ENCODE measurements around the gene RBM20.

The RBM20 gene

DNA sequence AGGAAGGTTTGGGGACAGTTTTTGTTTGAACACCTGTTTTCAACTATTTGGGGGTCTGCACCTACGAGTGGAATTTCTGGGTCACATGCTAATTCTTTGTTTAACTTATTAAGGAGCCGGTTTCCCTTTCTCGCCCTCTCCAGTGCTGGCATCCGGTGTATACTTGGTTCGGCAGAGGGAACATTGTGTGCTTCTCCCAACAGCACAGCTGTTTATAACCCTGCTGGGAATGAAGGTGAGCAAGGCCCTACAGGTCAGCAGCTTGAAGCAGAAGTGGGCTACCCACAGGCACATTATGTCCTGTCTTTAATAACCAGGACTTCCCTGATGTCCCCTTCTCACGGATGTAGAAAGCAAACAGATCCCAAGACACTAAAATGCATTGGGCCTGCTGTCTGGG lies 140.1 kb downstream of the RBM20 start:
- DNase-seq (ENCODE audit: low spot score) = no peak

DNA sequence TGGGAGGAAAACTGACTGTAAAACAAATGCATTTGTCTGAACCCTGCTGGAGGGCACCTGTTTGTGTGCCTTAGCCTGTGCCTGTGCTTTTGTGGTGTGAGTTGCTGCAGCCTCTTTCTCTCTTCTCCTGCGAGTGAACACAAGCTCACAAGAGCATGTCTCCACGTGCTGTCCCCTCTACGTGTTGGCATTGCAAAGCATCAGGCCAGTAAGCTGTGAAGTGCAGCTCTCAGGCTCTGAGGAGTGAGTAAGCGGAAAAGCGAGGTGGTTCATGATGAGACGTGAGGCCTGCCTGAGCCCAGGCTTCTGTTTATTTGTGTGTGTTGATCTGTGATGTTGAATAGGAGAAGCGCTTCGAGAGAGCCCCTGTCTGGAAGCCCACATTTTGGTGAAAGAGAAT lies 142.0 kb downstream of the RBM20 start:
- no peak for DNase-seq (ENCODE audit: low spot score)

DNA sequence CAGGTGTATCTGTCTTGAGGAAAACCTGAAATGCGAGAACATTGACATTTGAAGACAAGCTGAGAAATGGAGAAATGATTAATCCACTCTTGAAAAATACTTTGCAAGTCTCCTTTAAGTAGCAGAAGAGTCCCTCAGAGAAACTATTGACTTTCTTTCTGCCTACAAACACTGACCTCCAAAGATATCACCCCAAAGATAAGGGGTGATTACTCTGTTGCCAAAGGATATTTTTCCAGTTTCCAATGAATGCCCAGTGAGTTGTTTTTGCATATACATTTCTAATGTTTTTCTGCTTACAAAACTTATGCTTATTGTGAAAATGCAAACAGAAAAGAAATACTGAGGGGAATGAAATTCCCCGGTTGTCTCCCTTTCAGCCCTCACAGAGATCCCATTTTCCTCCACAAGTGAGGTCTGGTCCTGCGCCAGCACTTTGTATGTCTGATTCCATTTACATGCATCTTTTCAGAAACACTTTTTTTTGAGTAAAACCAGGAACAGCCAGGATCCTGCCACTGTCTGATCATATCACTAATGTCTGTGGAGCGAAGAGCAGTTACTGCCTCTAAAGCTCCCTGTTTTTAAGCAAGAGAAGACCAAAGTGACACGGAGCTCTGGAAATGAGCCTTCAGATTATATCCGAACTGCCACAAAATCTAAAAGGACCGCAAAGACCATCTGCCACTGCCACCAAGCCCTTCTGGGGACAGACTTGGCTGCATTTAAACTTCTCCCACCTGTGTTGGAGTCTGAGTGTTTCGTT lies 144.7 kb downstream of the RBM20 start:
- DNase-seq (ENCODE audit: low spot score) = peak; percentile 99

DNA sequence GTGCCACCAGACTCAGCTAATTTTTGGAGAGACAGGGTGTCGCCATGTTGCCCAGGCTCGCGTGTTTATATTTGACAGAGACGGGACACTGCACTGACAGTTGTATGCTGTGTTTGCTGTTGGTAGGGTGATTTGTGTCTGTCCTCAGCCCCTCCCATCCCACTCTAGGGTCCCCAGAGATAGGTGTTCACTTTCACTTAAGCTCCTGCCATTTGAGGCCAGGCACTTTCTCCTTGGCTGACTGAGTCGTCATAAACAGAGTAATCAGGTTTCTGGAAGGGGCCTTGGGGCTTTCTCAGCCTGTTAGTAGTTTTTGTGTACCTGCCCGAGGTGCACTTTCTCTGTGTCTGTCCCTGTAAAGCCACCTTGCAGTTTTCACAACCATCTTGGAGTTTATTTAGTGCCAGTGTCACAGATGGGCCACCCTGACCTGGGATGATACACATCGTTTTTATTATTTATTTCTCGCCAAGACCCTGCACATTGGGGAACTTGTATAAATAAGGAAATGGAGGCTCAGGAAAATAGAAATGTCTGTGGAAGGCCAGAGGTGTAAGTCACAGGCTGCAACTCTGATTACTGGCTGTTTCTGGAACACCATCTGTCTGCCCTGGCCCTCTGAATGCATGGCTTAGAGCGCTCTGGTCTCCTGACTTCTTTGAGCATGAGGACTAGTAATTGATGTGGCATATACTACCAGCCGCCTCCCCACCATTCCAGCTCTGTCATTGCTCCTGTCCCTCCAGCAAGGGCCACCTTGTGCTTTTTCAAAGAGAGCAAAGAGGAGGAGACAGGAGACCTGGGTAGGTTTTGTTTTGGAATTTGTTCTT lies 145.7 kb downstream of the RBM20 start:
- DNase-seq (ENCODE audit: low spot score) = peak; percentile 95

DNA sequence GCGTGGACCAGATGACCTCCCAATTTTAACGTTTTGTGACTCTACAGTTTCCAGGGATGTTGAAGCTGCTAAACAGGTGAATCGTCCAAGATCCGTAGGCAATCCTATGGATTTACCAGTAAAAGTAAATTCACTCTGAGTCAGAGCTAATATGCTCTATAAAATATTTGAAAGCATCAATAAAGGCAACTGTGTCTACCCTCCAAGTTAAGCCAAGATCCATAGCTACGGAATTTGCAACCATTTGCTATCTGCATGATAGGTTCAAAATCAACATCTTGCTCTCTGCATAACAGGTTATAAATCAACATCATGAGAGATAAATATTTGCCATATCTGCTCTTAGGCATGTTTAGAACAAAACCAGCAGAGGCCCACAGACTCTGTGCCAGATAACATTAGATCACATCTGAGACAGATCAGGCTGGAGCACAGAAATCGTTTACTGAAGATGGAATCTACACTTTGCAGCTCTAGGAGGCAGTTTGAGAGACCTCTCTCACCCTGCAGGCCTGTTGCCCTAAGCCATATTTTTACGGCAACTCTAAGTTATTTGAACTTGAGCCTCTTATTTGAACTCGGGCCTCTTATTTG lies 146.9 kb downstream of the RBM20 start:
- DNase-seq (ENCODE audit: low spot score) = peak; percentile 84

DNA sequence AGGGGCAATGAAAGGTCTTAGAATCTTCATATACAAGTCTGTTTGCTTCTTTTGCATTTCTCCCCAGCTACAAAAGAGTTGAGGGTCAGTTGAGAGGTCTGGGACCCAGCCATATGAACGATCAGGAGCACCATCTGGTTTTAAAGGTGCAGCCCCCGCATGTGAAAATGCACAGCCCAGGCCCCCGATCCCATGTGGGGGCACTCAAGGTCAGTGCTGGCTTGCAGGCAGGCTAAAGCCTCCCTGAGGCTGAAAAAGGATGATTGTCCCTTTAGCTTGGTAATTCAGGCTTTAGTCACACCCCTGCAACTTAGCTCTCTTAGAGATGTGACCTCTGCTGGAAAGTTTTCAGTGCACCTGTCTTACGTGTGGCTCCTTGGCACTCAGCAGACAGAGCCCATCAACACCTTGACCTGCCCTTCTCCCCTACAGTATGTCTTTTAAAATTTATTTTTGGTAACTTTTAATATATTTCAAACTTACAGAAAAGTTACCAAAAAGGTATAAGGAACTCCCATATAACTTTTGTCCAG lies 147.5 kb downstream of the RBM20 start:
- peak; percentile 62 for DNase-seq (ENCODE audit: low spot score)

DNA sequence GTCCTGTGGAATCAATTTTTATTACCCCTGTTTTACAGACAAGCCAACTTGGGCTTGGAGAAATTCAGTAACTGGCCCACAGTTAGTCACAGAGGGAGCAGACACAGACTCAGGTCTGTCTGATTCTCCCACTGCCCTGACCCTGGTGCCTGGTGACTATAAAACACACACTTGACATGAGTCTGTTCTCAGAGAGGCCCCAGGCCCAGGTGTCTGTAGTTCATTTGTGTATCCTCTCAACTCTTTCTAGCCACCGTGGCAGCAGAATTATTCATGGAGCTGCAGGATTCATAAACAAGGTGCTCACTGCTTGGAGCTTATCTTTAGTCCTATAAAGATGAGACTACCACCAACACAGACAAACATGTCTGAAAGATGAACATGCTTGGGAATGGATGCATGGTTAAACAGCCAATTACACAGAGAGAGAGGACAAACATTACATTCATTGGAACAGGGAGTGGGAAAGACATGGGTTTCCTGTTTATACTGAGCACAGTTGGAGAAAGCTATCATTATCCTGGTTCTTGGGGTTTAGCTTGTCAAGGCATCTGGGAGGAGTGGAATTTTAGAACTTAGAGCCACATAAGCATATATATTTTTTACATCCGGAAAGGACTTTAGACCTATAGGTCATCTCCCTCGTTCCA lies 148.5 kb downstream of the RBM20 start:
- peak; percentile 73 for DNase-seq (ENCODE audit: low spot score)

DNA sequence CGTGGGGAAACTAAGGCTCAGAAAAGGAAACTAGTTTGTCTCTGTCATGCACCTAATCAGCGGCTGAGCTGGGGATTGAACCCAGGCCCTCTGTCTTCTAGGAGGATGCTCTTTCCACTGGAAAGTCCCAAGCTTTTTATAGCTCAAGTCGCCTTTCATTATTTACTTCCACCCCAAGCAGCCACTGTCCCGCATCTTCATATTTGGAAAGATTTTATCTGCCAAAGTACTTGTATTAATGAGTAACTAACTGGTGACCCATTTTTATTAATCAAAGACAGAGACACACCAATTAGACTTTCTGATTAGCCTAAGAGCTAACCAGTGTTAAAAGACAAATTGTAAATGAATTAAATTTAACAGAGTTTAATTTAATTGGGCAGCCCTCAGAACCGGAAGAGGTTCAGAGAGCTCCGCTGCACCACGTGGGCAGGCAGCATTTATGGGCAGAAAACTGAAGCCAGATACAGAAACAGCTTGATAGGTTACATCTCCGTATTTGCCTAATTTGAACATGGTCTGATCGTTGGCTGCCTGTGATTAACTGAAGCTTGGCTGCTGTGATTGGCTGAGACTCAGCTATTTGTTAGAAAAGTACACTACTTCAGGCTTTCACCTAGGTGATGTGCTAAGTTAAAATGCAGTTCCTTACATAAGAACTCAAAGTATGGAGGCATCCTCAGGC lies 149.1 kb downstream of the RBM20 start:
- DNase-seq (ENCODE audit: low spot score) = peak; percentile 54

DNA sequence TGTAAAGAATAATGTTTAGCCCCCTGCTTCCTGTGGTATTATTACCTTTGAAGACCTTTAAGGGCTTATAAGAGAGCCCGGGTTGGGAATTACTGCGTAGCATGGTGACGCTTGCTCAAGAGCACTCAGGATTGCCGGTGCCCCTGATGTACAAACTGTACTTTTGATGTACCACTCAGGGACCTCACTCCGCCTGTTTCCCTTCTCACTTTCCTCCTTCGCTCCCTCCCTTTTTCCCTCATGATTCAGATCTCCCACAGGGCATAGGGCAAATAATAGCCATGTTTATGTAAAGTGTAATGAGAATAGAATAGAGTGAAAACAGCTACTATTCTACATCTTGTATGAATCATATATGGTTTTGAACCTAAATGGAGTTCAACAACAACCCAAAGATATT lies 149.8 kb downstream of the RBM20 start:
- no peak for DNase-seq (ENCODE audit: low spot score)

DNA sequence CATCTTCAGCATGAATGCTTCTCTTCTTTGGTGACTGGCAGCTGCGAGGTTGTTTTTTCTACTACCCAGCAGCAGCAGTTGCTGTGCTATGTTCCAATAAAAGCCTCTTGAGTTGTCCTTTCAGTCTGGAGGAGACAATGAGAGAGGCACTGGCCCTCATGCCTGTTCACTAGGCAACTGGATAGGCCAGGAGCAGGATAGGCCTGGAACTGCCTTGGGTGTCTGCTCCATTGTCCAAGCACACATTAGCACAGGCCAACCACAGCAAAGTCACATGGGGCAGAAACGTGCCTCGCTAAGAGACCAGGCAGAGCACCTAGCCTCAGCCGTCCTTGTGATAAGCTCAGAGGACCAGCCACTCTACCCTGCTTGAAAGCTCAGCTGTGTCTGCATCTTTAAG lies 150.7 kb downstream of the RBM20 start:
- peak; percentile 89 for DNase-seq (ENCODE audit: low spot score)

DNA sequence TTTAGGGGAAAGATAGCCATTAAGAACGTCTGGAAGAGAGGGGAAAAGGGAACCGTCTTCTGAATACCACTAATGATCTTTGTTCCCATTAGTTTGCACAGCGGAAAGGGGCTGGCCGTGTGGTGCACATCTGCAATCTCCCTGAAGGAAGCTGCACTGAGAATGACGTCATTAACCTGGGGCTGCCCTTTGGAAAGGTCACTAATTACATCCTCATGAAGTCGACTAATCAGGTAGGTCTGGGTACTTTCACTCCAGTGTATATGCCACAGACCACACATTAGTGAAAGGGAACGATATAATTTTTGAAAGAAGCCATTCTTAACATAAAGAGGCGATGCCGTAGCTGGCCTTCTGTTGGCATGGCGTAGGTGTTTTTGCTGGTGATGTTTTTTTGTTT lies 153.3 kb downstream of the RBM20 start:
- peak; percentile 93 for DNase-seq (ENCODE audit: low spot score)

DNA sequence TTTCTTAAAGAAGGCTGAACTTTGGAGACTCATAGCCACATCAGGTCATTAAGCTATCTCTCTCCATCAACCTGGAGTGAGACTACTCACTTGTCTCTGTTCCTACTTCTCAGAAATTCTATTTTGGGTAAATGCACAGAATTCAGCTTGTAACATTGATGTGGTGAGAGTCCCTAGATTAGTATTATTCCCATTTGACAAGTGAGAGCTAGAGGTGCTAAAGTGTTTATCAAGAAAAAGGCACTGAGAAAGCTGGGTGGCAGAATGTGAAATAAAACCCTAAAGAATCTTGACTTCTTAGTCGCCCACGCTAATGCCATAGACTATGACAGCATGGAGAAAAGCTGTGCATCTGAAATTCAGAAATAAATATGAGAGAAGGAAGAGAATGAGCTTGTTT lies 154.2 kb downstream of the RBM20 start:
- no peak for DNase-seq (ENCODE audit: low spot score)

DNA sequence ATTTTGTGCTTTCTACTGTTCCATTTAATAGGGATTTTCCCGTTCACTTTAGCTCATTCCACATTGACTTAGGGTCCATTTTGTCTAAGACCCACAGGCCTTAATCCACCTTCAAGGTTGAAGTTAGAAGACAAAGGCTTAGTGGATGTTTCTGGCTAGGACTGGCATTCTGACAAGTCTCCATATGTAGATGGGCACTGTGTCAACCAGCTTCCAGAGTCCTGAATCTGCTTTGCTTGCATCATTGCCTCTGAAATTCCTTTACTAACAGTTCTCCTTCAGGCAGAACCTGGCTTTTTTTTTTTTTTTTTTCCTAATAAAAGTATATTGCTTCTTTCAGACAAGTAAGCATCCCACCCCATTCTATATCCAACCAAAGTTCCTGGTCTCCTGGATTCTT lies 158.0 kb downstream of the RBM20 start:
- DNase-seq (ENCODE audit: low spot score) = no peak

DNA sequence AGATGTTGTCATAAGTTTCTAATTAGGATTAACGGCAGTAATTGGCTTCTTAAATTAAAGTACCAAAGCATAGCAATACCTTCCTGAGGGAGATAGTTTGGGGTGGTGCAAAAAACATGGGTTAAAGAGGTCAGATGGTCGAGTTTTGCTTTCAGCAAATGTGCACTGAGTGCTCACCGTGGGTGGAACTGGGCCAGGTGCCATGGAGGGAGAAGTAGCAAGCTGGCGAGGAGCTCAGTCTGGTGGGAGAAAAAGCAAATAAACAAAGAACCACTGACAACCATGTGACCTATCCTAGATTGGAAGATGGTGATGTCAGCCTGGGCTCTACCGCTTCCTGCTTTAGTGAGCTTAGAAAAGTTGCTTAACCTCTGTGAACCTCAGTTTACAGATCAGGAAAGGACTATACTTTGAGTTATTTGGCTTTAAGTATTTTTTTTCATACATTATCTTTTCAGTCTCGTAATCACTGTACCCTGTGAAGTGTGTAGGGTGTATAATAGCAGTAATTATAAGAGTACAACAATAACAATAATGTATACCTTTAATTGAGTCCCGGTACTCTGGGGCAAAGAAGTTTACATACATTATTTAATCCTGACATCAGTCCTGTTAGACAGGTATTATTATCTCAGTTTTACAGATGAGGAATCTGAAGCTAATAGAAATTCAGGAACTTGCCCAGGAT lies 158.6 kb downstream of the RBM20 start:
- DNase-seq (ENCODE audit: low spot score) = no peak

DNA sequence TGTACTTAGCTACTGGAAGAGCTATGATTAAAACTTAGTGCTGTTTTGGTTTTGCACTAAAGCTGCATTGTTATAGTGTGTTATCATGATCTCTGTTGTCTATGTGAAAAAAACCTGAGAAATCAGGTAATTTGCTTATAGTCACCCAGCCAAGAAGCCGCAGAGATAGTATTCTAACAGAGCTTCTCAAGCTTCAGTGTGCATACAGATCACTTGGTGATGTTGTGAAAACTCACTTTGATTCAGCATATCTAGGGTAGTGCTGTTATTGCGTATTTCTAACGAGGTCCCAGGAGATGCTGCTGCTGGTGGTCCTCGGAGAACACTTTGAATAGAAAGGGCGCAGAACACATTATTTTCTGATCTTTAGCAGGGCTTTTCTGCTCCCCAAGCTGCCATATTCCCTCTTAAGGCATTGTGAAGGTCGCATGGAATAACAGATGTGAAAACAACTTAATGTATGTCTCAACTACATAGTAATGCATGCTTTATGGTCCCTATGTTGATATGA lies 159.2 kb downstream of the RBM20 start:
- DNase-seq (ENCODE audit: low spot score) = no peak

DNA sequence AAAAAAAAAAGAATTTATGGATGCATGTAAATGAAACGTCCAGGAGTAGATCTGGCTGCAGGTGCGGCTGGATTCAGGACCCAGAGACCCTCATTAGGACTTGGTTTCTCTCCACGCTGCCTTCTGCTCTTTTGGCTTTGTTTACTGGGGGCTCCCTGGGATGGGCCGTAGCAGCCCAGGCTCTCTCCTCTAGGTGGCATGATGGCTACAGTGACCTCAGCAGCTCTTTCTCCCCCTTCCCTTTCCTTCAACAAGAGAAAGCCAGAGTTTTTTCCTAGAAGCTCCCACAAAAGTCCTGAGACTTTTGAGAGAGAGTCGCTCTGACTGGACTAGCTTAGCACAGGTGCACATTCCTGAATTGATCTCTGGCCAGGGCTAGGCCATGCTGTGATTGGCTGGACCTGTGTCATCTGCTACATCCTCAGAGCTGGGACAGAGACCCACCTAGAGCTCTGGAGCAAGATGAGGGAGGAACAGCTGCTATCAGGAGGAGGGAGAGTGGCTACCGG lies 159.7 kb downstream of the RBM20 start:
- peak; percentile 81 for DNase-seq (ENCODE audit: low spot score)

DNA sequence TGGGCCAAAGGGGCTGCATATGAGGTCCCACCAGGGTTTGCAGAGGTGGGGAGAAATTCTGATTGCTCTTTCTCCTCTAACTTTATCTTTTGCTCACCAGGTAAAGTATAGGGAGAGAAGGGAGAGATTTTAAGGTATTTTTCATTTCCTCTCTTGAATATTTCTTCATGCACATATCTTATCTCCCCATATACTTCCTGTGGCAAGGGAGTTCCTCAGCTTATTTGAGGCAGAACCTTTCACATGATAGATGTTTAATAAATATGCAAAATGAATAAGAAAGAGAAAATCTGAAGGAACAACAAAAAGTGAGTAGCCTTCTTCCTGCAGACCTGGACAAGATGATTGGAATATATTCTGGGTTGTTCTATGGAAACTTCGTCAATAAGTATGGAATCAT lies 160.2 kb downstream of the RBM20 start:
- DNase-seq (ENCODE audit: low spot score) = no peak

DNA sequence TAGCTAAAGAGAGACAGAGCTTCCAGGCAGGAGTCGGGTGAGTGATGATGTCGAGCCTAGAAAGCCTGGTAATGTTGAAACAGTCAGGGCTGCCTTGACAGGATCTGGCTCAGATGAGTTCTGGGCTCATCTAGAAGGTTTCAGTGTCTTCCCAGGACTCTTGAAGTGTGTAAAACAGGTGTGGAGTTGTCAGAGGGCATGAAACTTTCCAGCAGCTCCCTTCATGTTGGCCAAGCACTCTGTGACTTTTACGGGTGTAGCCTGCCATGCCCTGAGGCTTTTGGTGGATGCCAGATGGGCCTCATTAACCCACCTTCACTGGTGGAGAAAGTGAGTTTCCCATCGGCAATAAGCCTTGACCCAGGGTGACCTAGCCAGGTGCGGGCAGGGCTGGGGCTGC lies 161.2 kb downstream of the RBM20 start:
- DNase-seq (ENCODE audit: low spot score) = no peak

DNA sequence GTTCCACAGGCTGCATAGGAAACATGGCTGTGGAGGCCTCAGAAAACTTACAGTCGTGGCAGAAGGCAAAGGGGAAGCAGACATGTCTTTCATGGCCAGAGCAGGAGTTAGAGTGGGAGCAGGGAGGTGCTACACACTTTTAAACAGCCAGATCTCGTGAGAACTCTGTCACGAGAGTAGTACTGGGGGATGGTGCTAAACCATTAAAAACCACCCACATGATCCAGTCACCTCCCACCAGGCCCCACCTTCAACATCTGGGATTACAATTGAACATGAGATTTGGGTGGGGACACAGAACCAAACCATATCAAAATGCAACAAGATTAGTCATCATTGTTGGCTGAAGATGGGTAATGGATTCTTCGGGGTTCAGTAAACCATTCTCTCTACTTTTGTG lies 162.2 kb downstream of the RBM20 start:
- no peak for DNase-seq (ENCODE audit: low spot score)

DNA sequence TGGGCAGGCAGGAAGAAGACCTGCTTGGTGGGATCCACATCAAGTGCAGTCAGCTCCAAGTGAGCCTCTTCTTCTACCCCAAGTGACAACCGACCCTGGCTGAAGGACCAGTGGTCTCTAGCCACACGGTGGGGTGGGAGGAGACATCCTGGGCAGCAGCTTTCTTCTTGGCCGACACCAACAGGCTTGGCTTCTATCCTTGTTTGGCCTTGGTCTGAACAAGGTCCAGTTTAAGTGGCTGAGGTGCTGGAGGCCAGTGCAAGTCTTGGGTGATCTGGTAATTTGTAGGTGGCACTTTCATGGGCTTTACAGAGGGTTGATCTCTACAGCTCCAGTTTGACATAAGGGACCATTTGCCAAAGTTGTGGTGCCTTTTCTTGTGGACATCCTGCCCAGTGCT lies 164.0 kb downstream of the RBM20 start:
- DNase-seq (ENCODE audit: low spot score) = no peak

Measured in SK-N-DZ (cell line).